ENCODE measurements around the gene VGLL2.

VGLL2 gene

DNA sequence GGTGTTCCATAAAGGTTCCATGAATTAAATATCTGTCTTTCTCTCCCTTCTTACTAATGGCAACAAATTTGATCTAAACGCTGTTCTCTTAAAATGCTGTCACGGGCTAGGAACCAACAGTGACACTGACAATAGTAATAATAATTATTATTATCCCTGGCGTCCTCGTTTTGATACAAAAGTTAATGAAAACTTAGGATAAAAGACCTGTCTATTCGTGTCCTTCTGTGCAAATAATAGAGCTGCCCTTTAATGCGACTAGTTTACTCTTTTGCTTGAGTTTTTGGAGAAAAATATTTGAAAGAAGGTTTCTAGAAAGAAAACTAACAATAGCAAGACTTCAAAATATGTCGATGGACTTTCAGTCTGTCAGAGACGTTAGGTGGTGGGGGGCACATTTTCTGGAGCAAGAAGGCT, 4.3 kb downstream of the VGLL2 start:
- DNase-seq (ENCODE audit: low spot score): no peak

GRCh38 chr6:117270055-117270842, 4.9 kb downstream of the VGLL2 start:
- DNase-seq (ENCODE audit: low spot score): no peak

DNA sequence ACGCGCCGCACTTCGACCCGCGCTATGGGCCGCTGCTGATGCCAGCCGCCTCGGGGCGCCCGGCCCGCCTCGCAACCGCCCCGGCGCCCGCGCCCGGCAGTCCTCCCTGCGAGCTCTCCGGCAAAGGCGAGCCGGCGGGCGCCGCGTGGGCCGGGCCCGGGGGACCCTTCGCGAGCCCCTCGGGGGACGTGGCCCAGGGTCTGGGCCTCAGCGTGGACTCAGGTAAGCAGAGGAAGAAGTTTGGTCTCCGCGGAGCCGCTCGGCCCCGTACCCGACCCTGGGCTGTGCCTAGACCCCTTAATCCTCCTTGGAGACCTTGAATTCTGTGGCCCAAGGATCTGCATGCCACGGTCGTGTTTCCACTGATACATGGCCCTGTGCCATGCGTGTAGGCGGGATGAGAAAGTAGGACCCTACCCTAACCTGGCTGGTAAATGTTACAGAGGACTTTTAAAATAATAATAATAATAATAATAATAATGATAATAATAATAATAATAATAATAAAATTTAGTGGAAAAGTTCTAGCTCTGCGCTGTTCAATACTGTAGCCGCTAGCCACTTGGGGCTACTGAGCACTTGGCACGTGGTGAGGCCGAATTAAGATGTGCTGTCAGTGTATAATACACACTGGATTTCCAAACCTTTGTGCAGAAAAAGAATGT, 5.6 kb downstream of the VGLL2 start:
- DNase-seq (ENCODE audit: low spot score): no peak

DNA sequence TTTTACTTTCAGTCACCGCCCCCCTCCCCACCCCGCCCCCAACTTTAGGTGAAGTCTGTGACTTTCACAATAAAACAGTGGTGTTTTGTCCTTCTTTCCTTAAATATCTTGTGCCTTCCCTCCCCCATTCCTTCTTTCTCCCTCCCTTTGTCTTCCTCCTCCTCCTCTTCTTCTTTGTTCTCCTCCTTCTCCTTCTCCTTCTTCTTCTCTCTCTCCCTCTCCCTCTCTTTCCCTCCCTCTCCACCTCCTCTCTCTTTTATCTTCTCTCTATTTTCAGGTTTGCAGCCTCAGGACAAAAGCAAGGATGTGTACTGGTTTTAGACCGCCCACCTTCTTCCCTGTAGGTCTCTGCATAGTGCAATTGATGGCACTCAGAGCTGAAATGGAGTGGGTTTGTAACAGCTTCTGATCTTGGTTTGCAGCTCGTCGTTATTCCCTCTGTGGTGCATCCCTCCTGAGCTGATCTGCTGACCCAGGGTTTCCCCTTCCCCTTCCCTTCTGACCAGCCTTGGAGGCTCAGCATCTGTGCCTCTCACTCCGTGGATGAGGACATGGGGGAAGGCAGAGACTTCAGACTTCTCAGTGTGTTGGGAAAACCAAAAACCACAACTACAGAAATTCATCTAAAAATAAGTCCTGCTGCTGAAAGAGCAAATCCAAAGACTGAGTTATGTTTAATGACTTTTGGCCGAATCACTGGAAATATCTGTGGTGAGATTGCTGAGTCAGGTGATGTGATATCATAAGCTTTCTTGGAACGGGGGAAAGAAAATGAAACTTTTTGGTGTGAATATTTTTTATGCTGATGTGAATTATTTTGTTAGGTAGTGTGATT, 6.9 kb downstream of the VGLL2 start:
- no peak for DNase-seq (ENCODE audit: low spot score)

DNA sequence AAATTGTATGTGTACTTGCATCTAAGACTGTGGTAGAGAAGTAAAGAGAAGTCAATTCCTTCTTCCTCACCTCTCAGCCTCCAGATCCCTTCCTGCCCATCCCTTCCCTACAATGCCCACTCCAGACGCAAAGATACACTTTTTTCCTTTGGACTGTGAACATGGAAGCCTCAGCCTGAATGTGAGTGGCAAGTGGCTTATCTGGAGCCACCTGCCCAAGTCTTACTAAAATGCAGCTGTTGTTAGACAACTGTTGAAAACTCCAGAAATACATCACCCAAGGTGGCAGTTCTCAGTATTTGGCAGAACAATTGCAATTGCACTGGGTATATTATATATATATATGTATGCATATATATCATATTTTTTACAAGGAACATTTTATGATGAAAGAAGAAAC, 7.5 kb downstream of the VGLL2 start:
- no peak for DNase-seq (ENCODE audit: low spot score)

DNA sequence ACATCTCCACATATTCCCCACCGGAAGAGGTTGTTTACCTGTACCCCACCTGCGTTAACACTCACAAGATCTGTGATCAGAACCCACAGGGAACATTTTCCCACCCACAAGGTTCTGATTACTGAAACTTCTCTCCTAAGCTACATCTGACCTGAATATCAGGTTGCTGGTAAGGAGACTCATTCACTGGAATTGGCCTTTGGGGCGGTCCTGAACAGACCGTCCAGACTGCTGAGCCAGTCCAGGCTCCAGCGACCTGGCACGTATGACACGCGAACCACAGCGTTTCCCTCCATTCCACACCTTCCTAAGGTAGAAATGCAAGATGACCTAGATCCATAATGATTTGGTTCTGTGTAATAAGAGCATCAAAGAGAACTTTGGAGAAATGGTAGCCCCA, 9.8 kb downstream of the VGLL2 start:
- DNase-seq (ENCODE audit: low spot score): no peak

DNA sequence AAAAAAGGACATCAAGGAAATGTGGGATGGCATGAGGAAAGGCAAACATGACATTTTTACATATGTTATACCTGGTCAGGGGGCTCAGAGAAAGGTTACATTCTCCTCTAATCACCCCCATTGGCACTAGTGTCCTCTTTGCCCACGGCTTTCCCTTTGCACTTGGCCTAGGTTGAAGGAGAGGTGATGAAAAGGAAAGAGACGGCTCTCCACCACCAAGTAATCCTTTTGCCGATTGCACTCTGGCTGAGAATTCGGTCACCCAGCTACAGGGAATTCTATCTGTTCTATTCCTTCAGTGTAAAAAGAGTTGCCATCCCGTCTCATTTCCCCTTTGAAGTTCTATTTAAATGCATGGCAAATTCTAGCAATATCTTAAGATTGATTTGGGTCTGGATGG, 10.4 kb downstream of the VGLL2 start:
- no peak for DNase-seq (ENCODE audit: low spot score)

DNA sequence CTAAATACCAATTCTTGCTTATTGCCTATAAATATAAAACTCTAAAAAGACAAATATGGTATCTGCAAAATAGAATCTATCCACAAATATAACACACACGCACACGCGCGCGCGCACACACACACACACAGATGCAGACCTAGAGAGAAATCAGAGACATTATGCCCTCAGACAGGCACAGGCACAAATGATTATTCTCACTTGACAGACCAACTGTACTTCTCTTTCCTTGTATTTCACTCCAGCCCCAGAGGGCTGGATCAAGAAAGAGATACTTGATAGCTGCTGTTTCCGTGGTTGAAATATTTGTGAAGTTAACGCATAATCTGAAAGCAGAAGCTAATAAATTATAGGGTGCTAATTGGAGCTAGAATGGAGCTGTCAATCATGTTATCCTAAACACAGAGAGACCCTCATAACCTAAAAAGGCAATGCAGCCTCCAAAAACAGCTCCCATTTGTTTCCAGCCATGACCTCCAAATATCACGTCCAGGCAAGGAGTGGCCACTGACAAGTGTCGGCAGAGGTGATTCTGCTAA, 11.5 kb downstream of the VGLL2 start:
- DNase-seq (ENCODE audit: low spot score): no peak

DNA sequence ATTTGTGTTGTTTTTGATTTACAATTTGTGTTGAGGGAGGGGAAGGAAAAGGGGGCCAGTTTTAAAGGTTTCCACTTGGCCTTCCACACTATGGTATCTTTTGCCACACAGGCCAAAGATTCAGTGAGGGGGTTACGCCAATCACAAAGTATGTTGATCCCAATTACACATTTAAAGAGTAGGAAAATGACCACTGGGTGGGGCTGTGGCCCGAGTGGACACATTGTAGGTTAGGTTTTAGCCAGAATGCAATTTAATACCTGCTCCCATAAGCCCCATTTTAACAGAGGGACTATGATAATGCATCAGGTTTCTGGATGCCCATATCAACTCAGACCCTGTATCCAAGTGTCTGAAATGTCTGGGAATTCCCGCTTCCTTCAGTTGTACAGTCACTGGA, 15.6 kb downstream of the VGLL2 start:
- no peak for DNase-seq (ENCODE audit: low spot score)

- DNase-seq (ENCODE audit: low spot score): no peak
Observed at GRCh38 chr6:117288083-117288715, 22.8 kb downstream of the VGLL2 start.

GRCh38 chr6:117290173-117290846, 25.0 kb downstream of the VGLL2 start:
- DNase-seq (ENCODE audit: low spot score): no peak

- DNase-seq (ENCODE audit: low spot score): no peak
Observed at GRCh38 chr6:117298941-117299340, 33.6 kb downstream of the VGLL2 start.

DNA sequence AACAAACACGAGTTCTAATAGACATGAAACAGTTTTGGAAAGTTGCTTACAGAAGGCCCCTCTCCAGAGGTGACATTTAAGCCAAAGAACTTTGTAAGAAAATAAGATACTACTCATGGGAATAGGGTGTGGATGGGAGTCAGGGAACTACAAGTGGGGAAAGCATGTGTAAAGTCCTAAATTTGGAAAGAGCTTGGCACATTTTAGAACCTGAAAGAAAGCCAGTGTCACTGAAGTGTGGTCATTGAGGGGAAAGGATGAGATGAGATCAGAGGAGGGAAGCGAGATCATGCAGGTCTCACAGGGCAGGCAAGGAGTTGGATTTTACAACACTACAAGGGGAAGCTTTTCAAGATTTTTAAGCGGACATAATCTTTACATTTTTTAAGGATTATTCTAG, 38.0 kb downstream of the VGLL2 start:
- DNase-seq (ENCODE audit: low spot score): no peak

- DNase-seq (ENCODE audit: low spot score): no peak
Observed at GRCh38 chr6:117304446-117304845, 39.1 kb downstream of the VGLL2 start.

DNA sequence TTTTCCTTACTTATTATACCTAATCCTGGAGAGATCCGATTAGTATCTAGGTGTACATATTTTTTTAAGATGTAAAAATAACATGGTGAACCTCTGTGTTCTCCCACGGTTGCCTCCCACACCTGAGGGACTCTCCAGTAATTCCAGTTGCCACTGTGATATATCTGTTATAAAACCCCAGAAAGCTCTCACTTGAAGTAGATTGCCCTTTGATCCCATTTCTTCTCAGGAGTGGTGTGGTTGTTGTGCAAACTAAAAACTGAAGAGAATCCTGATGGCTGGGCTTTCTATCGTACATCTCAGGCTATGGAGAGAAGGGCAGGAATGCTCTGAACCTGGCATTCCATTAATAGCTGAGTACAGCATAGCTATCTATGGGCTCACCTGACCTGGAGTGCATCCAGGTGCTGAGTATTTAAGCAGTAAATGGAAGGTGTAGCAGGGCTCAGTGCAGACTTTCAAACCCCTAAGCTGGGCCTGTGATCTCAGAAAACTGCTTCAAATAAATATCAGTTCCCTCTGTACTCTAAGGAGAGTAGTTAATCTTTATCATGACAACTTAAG, 41.0 kb downstream of the VGLL2 start:
- DNase-seq (ENCODE audit: low spot score): no peak

- no peak for DNase-seq (ENCODE audit: low spot score)
Observed at GRCh38 chr6:117307655-117308054, 42.3 kb downstream of the VGLL2 start.

GRCh38 chr6:117309069-117309468, 43.7 kb downstream of the VGLL2 start:
- no peak for DNase-seq (ENCODE audit: low spot score)

DNA sequence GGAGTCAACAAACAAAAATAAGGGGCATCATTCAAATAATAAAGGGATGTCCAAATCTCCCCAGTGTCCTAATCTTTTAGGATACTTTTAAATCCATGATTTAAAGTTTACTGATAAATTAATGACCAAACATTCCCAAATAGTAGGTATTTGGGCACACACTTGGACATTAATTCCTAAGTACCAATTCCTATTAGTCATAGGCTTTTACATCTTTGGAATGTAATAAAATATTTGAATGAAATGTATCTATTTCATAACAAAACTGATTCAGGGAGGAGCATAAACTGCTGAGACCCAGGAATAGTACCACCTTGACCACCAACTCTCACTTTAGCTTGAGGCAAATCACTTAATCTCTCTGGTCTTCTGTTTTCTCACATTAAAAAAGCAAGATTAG, 44.3 kb downstream of the VGLL2 start:
- DNase-seq (ENCODE audit: low spot score): no peak

DNA sequence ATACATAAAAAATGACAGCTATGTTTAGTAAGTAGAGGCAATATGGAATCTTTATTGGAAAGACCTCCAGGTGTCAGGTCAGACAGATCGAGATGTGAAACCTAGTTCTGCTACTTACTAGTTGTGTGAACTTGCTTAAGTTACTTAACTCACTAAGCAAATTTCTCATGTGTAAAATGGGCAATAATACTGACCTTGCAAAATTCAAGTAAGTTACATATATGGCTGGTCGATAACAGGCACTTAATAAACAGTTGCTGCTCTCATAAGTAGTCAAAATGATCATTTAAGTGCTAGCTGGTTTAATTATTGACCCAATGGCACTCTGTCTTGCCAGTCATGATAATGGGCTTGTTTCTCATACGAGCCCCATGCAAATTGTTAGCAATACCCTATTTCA, 46.0 kb downstream of the VGLL2 start:
- no peak for DNase-seq (ENCODE audit: low spot score)

DNA sequence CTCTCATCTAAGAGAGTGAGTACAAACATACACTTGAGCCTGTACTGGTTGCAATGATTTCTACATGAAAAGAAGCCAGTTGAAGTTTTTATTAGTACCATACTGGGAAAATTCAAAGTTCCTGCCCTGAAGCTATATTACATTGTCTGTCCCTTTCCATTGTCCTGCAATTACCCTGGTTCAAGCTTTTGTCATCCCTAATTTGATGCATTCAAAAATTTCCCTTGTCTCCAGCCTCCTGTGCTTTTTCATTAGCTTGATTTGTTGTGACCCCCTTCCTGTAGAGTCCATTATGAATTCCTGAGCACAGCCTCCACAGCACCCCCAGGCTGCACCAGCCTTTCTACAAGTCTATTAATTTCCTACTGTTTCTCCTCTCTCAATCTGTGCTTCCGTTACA, 46.4 kb downstream of the VGLL2 start:
- DNase-seq (ENCODE audit: low spot score): no peak

GRCh38 chr6:117317261-117317660, 51.9 kb downstream of the VGLL2 start:
- DNase-seq (ENCODE audit: low spot score): peak; percentile 10

Measured in HuH-7.5 (cell line).